H9 (cell line): Measurements from ENCODE around the gene FADS1. TPM values are rescaled to one million over a fixed set of nuclear protein-coding genes. Genes with fewer than 3 reads are reported as not detected.
A peak's percentile ranks its signal among the peaks of the same experiment; 100 is the strongest.

Source experiments
- DNase-seq: peaks from one replicate; pipeline ENCODE4 v3.0.0-alpha.2; 2017
- H2AFZ ChIP-seq: one replicate; pipeline ENCODE4 v1.6.1; 2013; ENCODE audit warnings: mild to moderate bottlenecking, low read length, control low read depth, moderate library complexity
- H2AK5ac ChIP-seq: 2 replicates; pipeline ENCODE4 v1.6.1; 2013; ENCODE audit warnings: low read length, control low read depth, mixed read lengths; ENCODE audit not compliant: insufficient read length
- H2BK120ac ChIP-seq: one replicate; pipeline ENCODE4 v1.6.1; 2013; ENCODE audit warnings: low read depth, mild to moderate bottlenecking, low read length, control low read depth, inconsistent platforms; ENCODE audit not compliant: poor library complexity, severe bottlenecking
- H2BK12ac ChIP-seq: 2 replicates; pipeline ENCODE4 v1.6.1; 2013; ENCODE audit warnings: low read length, control low read depth, mixed read lengths, low read depth; ENCODE audit not compliant: insufficient read length
- H2BK15ac ChIP-seq: 2 replicates; pipeline ENCODE4 v1.6.1; 2013; ENCODE audit warnings: low read depth, low read length, control low read depth
- H2BK20ac ChIP-seq: one replicate; pipeline ENCODE4 v1.6.1; 2013; ENCODE audit warnings: low read depth, mild to moderate bottlenecking, low read length, control low read depth, inconsistent platforms; ENCODE audit not compliant: poor library complexity, severe bottlenecking
- H2BK5ac ChIP-seq: 2 replicates; pipeline ENCODE4 v1.6.1; 2013; ENCODE audit warnings: low read length, control low read depth, mixed read lengths; ENCODE audit not compliant: insufficient read length
- H3K14ac ChIP-seq: 2 replicates; pipeline ENCODE4 v1.6.1; 2013; ENCODE audit warnings: low read length, control low read depth; ENCODE audit not compliant: insufficient read depth
- H3K18ac ChIP-seq: 2 replicates; pipeline ENCODE4 v1.6.1; 2013; ENCODE audit warnings: low read depth, mild to moderate bottlenecking, mixed read lengths, low read length, control low read depth; ENCODE audit not compliant: insufficient read length
- H3K23ac ChIP-seq: 2 replicates; pipeline ENCODE4 v1.6.1; 2013; ENCODE audit warnings: low read length, control low read depth, mixed read lengths, low read depth; ENCODE audit not compliant: insufficient read length
- H3K23me2 ChIP-seq: 2 replicates; pipeline ENCODE4 v1.6.1; 2013; ENCODE audit warnings: low read depth, mild to moderate bottlenecking, mixed read lengths, low read length, control low read depth; ENCODE audit not compliant: insufficient read length, poor library complexity, severe bottlenecking
- H3K27ac ChIP-seq: 2 replicates; pipeline ENCODE4 v1.5.1; 2013; ENCODE audit warnings: low read length, control low read depth, mixed read lengths, low read depth; ENCODE audit not compliant: insufficient read length
- H3K27me3 ChIP-seq: 2 replicates; pipeline ENCODE4 v1.6.1; 2013; ENCODE audit warnings: low read length, control low read depth, inconsistent platforms; ENCODE audit not compliant: insufficient read depth
- H3K4ac ChIP-seq: 2 replicates; pipeline ENCODE4 v1.6.1; 2013; ENCODE audit warnings: low read depth, mild to moderate bottlenecking, control low read depth, inconsistent platforms, low read length, moderate library complexity
- H3K4me1 ChIP-seq: 2 replicates; pipeline ENCODE4 v1.6.1; 2013; ENCODE audit warnings: low read length, control low read depth, inconsistent platforms; ENCODE audit not compliant: insufficient read depth
- H3K4me2 ChIP-seq: 2 replicates; pipeline ENCODE4 v1.6.1; 2013; ENCODE audit warnings: low read length, control low read depth, mixed read lengths; ENCODE audit not compliant: insufficient read length, insufficient read depth
- H3K56ac ChIP-seq: 2 replicates; pipeline ENCODE4 v1.6.1; 2013; ENCODE audit warnings: low read depth, mild to moderate bottlenecking, mixed read lengths, low read length, control low read depth; ENCODE audit not compliant: insufficient read length
- H3K79me1 ChIP-seq: 2 replicates; pipeline ENCODE4 v1.6.1; 2013; ENCODE audit warnings: low read depth, mild to moderate bottlenecking, moderate library complexity, low read length, control low read depth, inconsistent platforms; ENCODE audit not compliant: insufficient read depth, poor library complexity, severe bottlenecking
- H3K79me2 ChIP-seq: 2 replicates; pipeline ENCODE4 v1.6.1; 2013; ENCODE audit warnings: low read length, control low read depth, inconsistent platforms; ENCODE audit not compliant: insufficient read depth
- H3K9ac ChIP-seq: 2 replicates; pipeline ENCODE4 v1.6.1; 2013; ENCODE audit warnings: low read length, control low read depth, mixed read lengths; ENCODE audit not compliant: insufficient read length; ENCODE audit errors: extremely low read depth
- H3K9me3 ChIP-seq: one replicate; pipeline ENCODE4 v1.6.1; 2013; ENCODE audit warnings: low read depth, low read length, inconsistent platforms; ENCODE audit not compliant: control insufficient read depth
- H3T11ph ChIP-seq: one replicate; pipeline ENCODE4 v1.6.1; 2013; ENCODE audit warnings: mild to moderate bottlenecking, low read length, control low read depth, inconsistent platforms
- H4K20me1 ChIP-seq: one replicate; pipeline ENCODE4 v1.6.1; 2013; ENCODE audit not compliant: control insufficient read depth, insufficient read length, insufficient read depth
- H4K5ac ChIP-seq: 2 replicates; pipeline ENCODE4 v1.6.1; 2013; ENCODE audit warnings: low read depth, mild to moderate bottlenecking, mixed read lengths, low read length, control low read depth; ENCODE audit not compliant: insufficient read length
- H4K8ac ChIP-seq: replicated peaks from 2 replicates; pipeline ENCODE4 v1.6.1; 2013; ENCODE audit warnings: low read length, control low read depth, mixed read lengths, low read depth; ENCODE audit not compliant: insufficient read length
- H4K91ac ChIP-seq: 2 replicates; pipeline ENCODE4 v1.6.1; 2013; ENCODE audit warnings: low read depth, mild to moderate bottlenecking, moderate library complexity, mixed read lengths, low read length, control low read depth; ENCODE audit not compliant: insufficient read length
- H3K27ac Mint-ChIP-seq, 3 experiments: 2 replicates in 2 of 3; 3 replicates in 1 of 3; pipeline ENCODE4 v1.8.0; 2020 to 2021; ENCODE audit warnings: mixed read lengths in 3 of 3, mild to moderate bottlenecking in 1 of 3, moderate library complexity in 1 of 3
- H3K27me3 Mint-ChIP-seq: 2 replicates; pipeline ENCODE4 v1.8.0; 2021; ENCODE audit warnings: low read depth, mild to moderate bottlenecking, moderate library complexity, mixed read lengths
- H3K36me3 Mint-ChIP-seq, 3 experiments: 2 replicates in 2 of 3; 3 replicates in 1 of 3; pipeline ENCODE4 v1.8.0; 2020 to 2021; ENCODE audit warnings: low read depth in 3 of 3, mixed read lengths in 3 of 3; ENCODE audit not compliant: insufficient read depth in 1 of 3
- H3K4me1 Mint-ChIP-seq, 2 experiments: 2 replicates each; pipeline ENCODE4 v1.8.0; 2020; ENCODE audit warnings: mixed read lengths in 2 of 2
- H3K4me3 Mint-ChIP-seq, 2 experiments: 2 replicates in 1 of 2; 3 replicates in 1 of 2; pipeline ENCODE4 v1.8.0; 2020 to 2021; ENCODE audit warnings: mild to moderate bottlenecking in 2 of 2, mixed read lengths in 2 of 2, moderate library complexity in 1 of 2
- H3K9me3 Mint-ChIP-seq, 2 experiments: 2 replicates in 1 of 2; 3 replicates in 1 of 2; pipeline ENCODE4 v1.8.0; 2020; ENCODE audit warnings: mild to moderate bottlenecking in 2 of 2, mixed read lengths in 2 of 2, moderate library complexity in 1 of 2
- CTCF ChIP-seq: fragments of 200-600 bp; sonication (generic); conservative IDR thresholded peaks from 3 replicates; pipeline ENCODE4 v1.8.0; 2021; ENCODE audit warnings: antibody characterized with exemption, mild to moderate bottlenecking
- WGBS: extraction: QIAGEN DNeasy Blood & Tissue Kit; methylation state at CpG from one replicate; pipeline ENCODE4 v1.1.7; 2013; ENCODE audit warnings: missing lambda C conversion rate, low lambda C conversion rate, mixed read lengths; ENCODE audit not compliant: insufficient read length; ENCODE audit errors: extremely low coverage; 5-methylcytosine and 5-hydroxymethylcytosine counted together
- total RNA-seq: library from RNA; stranded (reverse); gene quantifications from 2 replicates; pipeline ENCODE4 v1.2.1, GENCODE V29; 2021

FADS1 gene
- total RNA-seq, 1 experiment from 2014 or later = 125 TPM

- H3K18ac ChIP-seq = peak overlapping the region; percentile 13
- no peak overlapping the region for H4K8ac ChIP-seq
- peaks cover 11% of the 10 kb centered on the region; the same call in 1 of the 2 replicates for H3K4me1 ChIP-seq
- H2AK5ac ChIP-seq = no peak overlapping the region
- H3K79me1 ChIP-seq = peaks cover 4% of the 10 kb centered on the region
- Mint-ChIP-seq H3K4me3 (peak overlapping the region in 1 of 2 experiments; percentile 70; a peak in 2 of 5 replicates), H3K27ac (peak overlapping the region; percentile 92 to 98 (median 96)), H3K27me3 (no peaks in the 10 kb centered on the region), H3K4me1 (peaks cover 56 to 59% of the 10 kb centered on the region in 2 experiments), H3K9me3 (no peaks in the 10 kb centered on the region), H3K36me3 (peaks cover 35 to 58% (median 58%) of the 10 kb centered on the region in 3 experiments)
- no peak overlapping the region for H4K5ac ChIP-seq
- no peak overlapping the region for H3T11ph ChIP-seq
- WGBS = no CpG with 5 or more reads among the region's 12 CpGs
- H2BK12ac ChIP-seq = no peak overlapping the region
- H2BK20ac ChIP-seq = no peak overlapping the region
- no peak overlapping the region for H3K14ac ChIP-seq
- H3K23me2 ChIP-seq = peaks cover 5% of the 10 kb centered on the region
- TF ChIP-seq CTCF = no peak
- H2BK15ac ChIP-seq = no peak overlapping the region
- H4K91ac ChIP-seq = no peak overlapping the region
- H3K4ac ChIP-seq = no peak overlapping the region
- H3K27me3 ChIP-seq = no peaks in the 10 kb centered on the region
- no peak overlapping the region for H2AFZ ChIP-seq
- no peak overlapping the region for H3K23ac ChIP-seq
- H3K56ac ChIP-seq = no peak overlapping the region
- peak overlapping the region; percentile 57 for H3K27ac ChIP-seq
- H3K79me2 ChIP-seq = peaks cover 32% of the 10 kb centered on the region; the same call in 1 of the 2 replicates
- H2BK5ac ChIP-seq = peak overlapping the region; percentile 36
- H4K20me1 ChIP-seq = no peaks in the 10 kb centered on the region
- H2BK120ac ChIP-seq = no peak overlapping the region
- DNase-seq = peak; percentile 90
- H3K4me2 ChIP-seq = no peak overlapping the region
- H3K9ac ChIP-seq = no peak overlapping the region
- no peaks in the 10 kb centered on the region for H3K9me3 ChIP-seq
Observed at GRCh38 chr11:61834278-61835048, 17.7 kb upstream of the FADS1 start.
